HepG2 (cell line): ENCODE measurements around the gene SPC24. TPM values are rescaled to one million over a fixed set of nuclear protein-coding genes. Genes with fewer than 3 reads are reported as not detected.

Experiments
- CAMTA2 ChIP-seq: sonication (generic); formaldehyde crosslinking; IDR thresholded peaks from 2 replicates; pipeline ENCODE4 v1.4.0; 2020; ENCODE audit warnings: mild to moderate bottlenecking, missing genetic modification reagents, borderline replicate concordance
- CCAR2 ChIP-seq: fragments of 200-400 bp; formaldehyde crosslinking; optimal IDR thresholded peaks from 2 replicates; pipeline ENCODE3; 2018; ENCODE audit warnings: low read depth, mild to moderate bottlenecking, low read length, moderate library complexity
- DPF2 ChIP-seq: sonication (generic); formaldehyde crosslinking; IDR thresholded peaks from 2 replicates; pipeline ENCODE4 v1.4.0; 2020; ENCODE audit warnings: mild to moderate bottlenecking, low read depth, missing genetic modification reagents, borderline replicate concordance
- HMGXB3 ChIP-seq: sonication (generic); formaldehyde crosslinking; IDR thresholded peaks from 2 replicates; pipeline ENCODE4 v1.4.0; 2020; ENCODE audit warnings: missing genetic modification reagents, borderline replicate concordance
- HNRNPH1 ChIP-seq: fragments of 200-400 bp; formaldehyde crosslinking; optimal IDR thresholded peaks from 2 replicates; pipeline ENCODE3; 2017; ENCODE audit warnings: mild to moderate bottlenecking, low read depth, low read length
- KAT2B ChIP-seq: fragments of 150-350 bp; IDR thresholded peaks from 2 replicates; pipeline ENCODE4 v1.6.1; 2014; ENCODE audit warnings: low read depth, low read length, borderline replicate concordance
- MED8 ChIP-seq: sonication (generic); formaldehyde crosslinking; IDR thresholded peaks from 2 replicates; pipeline ENCODE4 v1.8.1; 2023; ENCODE audit warnings: mild to moderate bottlenecking, missing genetic modification reagents; ENCODE audit not compliant: insufficient replicate concordance
- PBX2 ChIP-seq: IDR thresholded peaks from 2 replicates; pipeline ENCODE4 v1.6.1; 2016; ENCODE audit warnings: control low read depth
- RBM22 ChIP-seq: fragments of 200-400 bp; formaldehyde crosslinking; optimal IDR thresholded peaks from 2 replicates; pipeline ENCODE3; 2017; ENCODE audit warnings: mild to moderate bottlenecking, low read length, moderate library complexity
- RCOR2 ChIP-seq: IDR thresholded peaks from 2 replicates; pipeline ENCODE4 v1.6.1; 2016; ENCODE audit warnings: missing biosample characterization, missing genetic modification reagents
- SKIL ChIP-seq: sonication (generic); formaldehyde crosslinking; IDR thresholded peaks from 2 replicates; pipeline ENCODE4 v1.8.0; 2022; ENCODE audit warnings: missing genetic modification reagents, mild to moderate bottlenecking, moderate library complexity, borderline replicate concordance
- SP5 ChIP-seq: IDR thresholded peaks from 2 replicates; pipeline ENCODE4 v1.6.1; 2016; ENCODE audit warnings: low read depth, borderline replicate concordance
- ZNF274 ChIP-seq: sonication (generic); formaldehyde crosslinking; IDR thresholded peaks from 2 replicates; pipeline ENCODE4 v1.5.1; 2020; ENCODE audit warnings: mild to moderate bottlenecking, missing genetic modification reagents
- ZNF543 ChIP-seq: sonication (generic); formaldehyde crosslinking; IDR thresholded peaks from 2 replicates; pipeline ENCODE4 v1.4.0; 2020; ENCODE audit warnings: mild to moderate bottlenecking, missing genetic modification reagents
- ZNF574 ChIP-seq: sonication (generic); formaldehyde crosslinking; IDR thresholded peaks from 2 replicates; pipeline ENCODE4 v1.4.0; 2020; ENCODE audit warnings: missing genetic modification reagents
- polyA plus RNA-seq, 8 experiments: library from polyadenylated mRNA; depleted of rRNA in 3 of 8; stranded (reverse) in 7 of 8; unstranded in 1 of 8; fragments of >200 nt; fragmentation: Illumina TruSeq in 4 of 8; extraction: Trizol in 4 of 8; gene quantifications; 2 replicates each; pipeline versions ENCODE4 v1.2.1 to v1.2.3, GENCODE V29; 2011 to 2016; ENCODE audit warnings: low read depth in 4 of 8, missing spikeins in 1 of 8, mixed read lengths in 1 of 8; ENCODE audit not compliant: insufficient read depth in 1 of 8
- total RNA-seq, 5 experiments: library from RNA; depleted of rRNA; stranded (reverse); fragments of >200 nt; fragmentation: Illumina TruSeq; extraction: Trizol; gene quantifications; 2 replicates each; pipeline ENCODE4 v1.2.3, GENCODE V29; 2016; ENCODE audit warnings: low read depth in 1 of 5

The SPC24 gene
- total and polyA plus RNA-seq, 2 of the 13 experiments (the other 11 are each of a cell fraction or from before 2014, with no cell fraction given), result 10.0 to 46.2 TPM

DNA sequence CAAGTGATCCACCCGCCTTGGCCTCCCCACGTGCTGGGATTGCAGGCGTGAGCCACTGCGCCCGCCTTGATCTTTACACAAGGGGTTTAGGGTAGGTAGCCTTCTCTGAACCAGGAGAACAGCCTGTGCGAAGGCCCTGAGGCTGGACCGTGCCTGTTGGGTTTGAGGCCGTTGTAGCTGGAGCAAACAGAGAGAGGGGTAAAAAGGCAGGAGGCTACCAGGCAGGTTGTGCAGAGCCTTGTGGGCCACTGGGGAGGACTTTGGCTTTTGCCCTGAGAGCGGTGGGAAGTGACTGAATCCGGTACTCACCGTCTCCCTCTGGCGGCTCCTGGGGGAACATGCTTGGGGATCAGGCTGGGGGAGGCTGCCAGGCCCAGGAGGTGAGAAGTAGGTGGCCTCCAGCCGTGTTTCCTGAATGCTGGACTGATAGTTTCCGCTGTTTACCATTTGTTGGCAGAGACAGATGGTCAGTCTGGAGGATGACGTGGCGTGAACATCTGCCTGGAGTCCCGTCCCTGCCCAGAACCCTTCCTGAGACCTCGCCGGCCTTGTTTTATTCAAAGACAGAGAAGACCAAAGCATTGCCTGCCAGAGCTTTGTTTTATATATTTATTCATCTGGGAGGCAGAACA lies 24.6 kb downstream of the SPC24 start (continued):
- no peak for TF ChIP-seq HMGXB3
- TF ChIP-seq ZNF574 (CRISPR knock-in tag), result peak; percentile 80
- no peak for TF ChIP-seq CAMTA2 (CRISPR knock-in tag)
- peak; percentile 11 for TF ChIP-seq RBM22
- no peak for TF ChIP-seq SP5 (CRISPR knock-in tag)
- TF ChIP-seq ZNF274 (CRISPR knock-in tag), result 0 out of 2 replicates have a peak, but pooled peaks have one; percentile 57
- TF ChIP-seq DPF2 (CRISPR knock-in tag), result 0 out of 2 replicates have a peak, but pooled peaks have one; percentile 40
- no peak for TF ChIP-seq KAT2B
- no peak; the same call in 1 of the 2 replicates for TF ChIP-seq RCOR2
- no peak for TF ChIP-seq MED8 (CRISPR knock-in tag)
- TF ChIP-seq SKIL (CRISPR knock-in tag), result 0 out of 2 replicates have a peak, but pooled peaks have one; percentile 59
- peak; percentile 90; the same call in 1 of the 2 replicates for TF ChIP-seq ZNF543 (CRISPR knock-in tag)
- no peak for TF ChIP-seq CCAR2
- TF ChIP-seq HNRNPH1, result no peak
- no peak for TF ChIP-seq PBX2 (CRISPR knock-in tag)
